ENCODE results near the gene BFAR.

- no peak for TF ChIP-seq POLR2A (IDR thresholded peaks at IDR 0.05)
- TF ChIP-seq, protein P1, sequence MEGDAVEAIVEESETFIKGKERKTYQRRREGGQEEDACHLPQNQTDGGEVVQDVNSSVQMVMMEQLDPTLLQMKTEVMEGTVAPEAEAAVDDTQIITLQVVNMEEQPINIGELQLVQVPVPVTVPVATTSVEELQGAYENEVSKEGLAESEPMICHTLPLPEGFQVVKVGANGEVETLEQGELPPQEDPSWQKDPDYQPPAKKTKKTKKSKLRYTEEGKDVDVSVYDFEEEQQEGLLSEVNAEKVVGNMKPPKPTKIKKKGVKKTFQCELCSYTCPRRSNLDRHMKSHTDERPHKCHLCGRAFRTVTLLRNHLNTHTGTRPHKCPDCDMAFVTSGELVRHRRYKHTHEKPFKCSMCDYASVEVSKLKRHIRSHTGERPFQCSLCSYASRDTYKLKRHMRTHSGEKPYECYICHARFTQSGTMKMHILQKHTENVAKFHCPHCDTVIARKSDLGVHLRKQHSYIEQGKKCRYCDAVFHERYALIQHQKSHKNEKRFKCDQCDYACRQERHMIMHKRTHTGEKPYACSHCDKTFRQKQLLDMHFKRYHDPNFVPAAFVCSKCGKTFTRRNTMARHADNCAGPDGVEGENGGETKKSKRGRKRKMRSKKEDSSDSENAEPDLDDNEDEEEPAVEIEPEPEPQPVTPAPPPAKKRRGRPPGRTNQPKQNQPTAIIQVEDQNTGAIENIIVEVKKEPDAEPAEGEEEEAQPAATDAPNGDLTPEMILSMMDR (IDR thresholded peaks at IDR 0.05): no peak
These were observed 17.9 kb downstream of the BFAR start for GRCh38 chr16:14650629-14651028.

All from right lobe of liver (tissue), 4 donors.